Hematopoietic multipotent progenitor cell treated with erythropoietin and hydrocortisone succinate and interleukin-3 and kit ligand, for 17 days (in vitro differentiated cells): ENCODE results near the gene DNAJA4.

Source experiments
- DNase-seq: peaks from one replicate; pipeline ENCODE4 v3.0.0-alpha.2; 2015; ENCODE audit warnings: low spot score

DNAJA4 gene

GRCh38 chr15:78264304-78265136 is at the start of gene DNAJA4:
Gene DNAJA4, plus strand, starts transcription at chr15:78264562. Its CDS starts 202 bp downstream, at chr15:78264764.
- peak; percentile 62 for DNase-seq

DNA sequence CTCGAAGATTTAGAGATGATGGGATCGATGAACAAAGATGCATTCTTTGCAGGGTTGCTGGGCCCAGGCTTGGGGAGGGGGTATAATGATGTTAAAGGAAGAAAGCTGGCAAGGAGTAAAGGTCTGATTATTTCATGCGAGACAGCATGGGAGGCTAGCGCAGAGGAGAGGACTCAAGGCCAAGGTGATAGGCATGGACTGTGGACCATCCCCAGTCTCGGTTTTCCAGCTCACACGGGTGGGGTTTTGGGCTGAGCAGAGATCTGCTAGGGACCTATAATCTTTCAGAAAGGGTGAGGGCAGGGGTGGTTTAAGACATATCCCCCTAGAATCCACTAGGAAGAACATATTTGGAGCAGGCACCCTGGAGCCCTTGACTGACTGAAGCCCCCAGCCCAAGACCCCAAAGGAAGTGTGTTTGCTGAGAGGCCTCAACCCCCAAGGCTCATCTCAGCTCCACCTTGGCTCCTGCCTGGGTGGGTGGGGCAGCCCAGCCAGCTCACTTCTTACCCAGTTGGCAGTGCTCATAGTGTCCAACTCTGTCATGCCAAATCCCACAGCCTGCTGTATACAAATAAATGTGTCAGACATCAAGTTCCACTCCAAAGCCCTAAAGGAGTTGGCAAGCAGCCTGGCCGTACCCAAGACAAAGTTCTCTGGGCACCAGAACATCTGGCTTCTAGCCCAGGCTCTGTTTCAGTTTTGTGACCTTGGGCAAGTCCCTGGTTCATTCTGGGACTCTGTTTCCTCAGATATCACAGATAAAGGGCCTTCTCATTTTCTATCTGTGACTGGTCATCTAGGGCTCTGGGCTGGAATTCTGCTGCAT is 47.9 kb upstream of the DNAJA4 start:
- DNase-seq = no peak

GRCh38 chr15:78220713-78221112 is 43.6 kb upstream of the DNAJA4 start:
- DNase-seq = no peak

GRCh38 chr15:78222745-78223395 is 41.5 kb upstream of the DNAJA4 start:
- DNase-seq = no peak

DNA sequence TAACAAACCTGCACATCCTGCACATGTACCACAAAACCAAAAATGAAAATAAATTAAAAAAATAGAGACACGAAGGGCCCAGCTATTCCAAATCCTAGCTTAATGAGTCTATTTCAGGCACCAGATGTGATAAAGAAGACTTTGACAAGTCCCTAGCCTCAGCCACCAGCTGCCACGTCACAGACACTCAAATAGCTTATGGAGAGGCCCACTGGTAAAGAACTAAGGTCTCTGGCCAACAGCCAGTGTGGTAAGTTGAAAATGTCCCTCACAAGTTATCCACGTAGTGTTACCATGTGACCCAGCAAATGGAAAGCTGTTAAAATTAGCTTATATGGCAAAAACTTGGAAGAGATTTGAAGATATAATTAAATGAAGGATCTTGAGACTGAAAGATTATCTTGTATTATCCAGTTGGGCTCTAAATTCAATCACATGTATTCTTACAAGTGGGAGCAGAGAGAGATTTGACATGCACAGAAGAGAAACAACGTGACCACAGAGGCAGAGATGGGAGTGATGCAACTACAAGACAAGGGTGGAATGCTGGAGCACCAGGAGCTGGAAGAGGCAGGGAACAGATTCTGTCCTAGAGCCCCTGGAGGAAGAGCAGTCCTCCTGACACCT is 40.9 kb upstream of the DNAJA4 start:
- DNase-seq = no peak

DNA sequence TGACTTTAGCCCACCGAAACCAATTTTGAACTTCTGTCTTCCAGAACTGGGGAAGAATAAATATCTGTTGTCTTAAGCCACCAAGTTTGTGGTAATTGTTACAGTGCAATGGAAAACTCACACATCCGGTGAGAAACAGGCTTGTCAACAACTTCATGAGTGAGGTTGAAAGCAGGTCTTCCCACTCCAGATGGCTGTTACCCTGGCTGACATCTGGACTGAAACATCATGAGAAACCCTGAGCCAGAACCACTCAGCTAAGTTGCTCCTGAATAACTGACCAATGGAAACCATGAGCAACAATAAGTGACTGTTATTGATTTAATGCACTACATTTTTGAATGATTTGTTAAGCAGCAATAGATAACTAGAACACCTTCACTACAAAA is 40.3 kb upstream of the DNAJA4 start:
- no peak for DNase-seq

- DNase-seq = no peak
Measured at GRCh38 chr15:78225783-78226541, 38.4 kb upstream of the DNAJA4 start.

GRCh38 chr15:78228356-78228996 is 35.9 kb upstream of the DNAJA4 start:
- no peak for DNase-seq

DNA sequence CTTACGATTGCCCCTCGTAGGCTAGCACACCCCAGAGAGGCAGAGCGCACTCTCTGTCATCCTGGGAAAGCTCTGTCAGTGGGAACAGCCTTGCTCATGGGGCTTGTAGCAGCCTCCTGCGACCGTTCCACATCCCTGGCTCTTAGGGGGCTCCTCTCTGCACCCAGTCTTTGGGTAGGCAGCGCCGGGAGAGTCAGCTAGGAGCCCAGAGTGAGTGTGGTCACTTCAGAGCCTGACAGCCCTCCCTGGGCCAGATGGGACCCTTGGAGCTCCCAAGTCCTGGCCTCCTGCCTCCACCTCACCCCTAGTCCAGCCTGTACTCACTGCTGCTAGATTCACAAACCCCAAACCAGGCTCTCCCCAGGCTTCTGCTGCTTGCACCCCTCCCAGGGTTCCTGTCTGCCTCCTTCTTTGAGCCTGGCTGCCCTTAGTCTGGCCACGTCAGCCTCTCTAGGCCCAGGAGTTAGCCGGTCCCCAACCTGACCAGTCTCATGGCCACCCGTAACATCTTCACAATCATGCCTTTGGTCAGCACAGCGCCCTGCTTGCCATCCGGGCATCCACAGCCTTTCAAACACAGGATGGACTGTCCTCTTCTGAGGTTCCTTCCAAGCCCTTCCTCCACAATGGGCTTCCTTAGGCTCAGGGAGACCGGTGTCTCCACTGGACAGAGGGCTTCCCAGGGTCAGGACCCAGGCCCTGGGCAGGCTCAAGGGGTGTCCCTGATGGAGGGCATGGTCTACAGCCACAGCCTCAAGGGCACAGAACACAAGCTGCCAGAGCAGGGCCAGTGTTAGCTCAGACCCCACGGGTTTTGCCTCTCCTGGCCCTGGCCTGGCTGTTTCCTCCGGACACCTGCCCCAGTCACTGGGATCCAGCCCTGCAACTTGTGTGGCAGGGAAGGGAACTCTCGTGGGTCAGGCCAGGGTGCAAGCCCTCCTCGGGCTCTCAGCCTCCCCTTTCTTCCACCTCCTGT is 34.6 kb upstream of the DNAJA4 start:
- DNase-seq = no peak

GRCh38 chr15:78232951-78233350 is 31.4 kb upstream of the DNAJA4 start:
- no peak for DNase-seq

DNA sequence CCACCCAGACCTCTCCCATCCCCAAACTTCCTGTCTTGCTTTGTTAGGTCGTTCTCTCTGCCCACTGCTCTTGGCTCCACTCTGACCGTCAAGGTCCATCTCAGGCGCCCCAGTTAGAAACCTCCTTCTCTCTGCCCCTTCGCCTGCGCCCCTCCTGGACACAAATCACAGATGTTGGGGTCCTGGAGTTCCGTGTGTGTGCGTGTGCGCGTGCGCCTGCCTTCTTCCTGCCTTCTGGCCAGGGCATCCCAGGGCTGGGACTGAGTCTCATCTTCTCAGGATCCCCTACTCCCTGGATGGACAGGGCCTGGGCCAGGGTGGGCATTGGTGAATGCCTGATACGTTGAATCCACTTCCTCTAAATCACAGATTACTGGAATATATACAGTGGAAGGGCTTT is 30.9 kb upstream of the DNAJA4 start:
- DNase-seq = no peak

DNA sequence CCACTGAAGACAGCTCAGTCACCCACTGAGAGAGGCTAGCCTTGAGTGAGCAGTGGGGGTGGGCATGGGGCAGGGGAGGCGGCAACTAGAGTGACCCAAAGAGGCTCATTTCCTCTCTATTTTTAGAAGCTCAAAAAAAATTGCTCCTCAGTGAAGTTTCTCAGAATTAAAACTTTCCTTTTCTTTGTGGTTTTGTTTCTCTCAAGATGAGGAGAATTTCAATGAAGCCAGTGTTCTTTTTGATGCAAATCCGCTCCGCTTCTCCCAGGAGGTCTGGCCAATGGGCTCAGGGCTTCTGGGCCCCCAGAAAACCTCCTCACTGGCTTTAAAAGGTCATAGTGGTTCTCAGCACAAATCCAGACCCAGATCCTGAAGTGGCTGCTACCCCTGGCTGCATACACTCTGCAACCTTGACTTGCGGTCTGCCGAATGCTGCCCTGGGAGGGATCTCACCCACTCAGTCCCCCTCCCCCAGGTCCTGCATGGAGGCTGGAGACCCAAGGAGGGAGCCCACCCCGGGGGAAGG is 29.8 kb upstream of the DNAJA4 start, which contains the start of gene ACSBG1:
Gene ACSBG1 (minus strand): TSS at position 51 of the 526 bp plus-strand sequence. CDS start 64 bp downstream, outside the sequence.
- DNase-seq = no peak

DNA sequence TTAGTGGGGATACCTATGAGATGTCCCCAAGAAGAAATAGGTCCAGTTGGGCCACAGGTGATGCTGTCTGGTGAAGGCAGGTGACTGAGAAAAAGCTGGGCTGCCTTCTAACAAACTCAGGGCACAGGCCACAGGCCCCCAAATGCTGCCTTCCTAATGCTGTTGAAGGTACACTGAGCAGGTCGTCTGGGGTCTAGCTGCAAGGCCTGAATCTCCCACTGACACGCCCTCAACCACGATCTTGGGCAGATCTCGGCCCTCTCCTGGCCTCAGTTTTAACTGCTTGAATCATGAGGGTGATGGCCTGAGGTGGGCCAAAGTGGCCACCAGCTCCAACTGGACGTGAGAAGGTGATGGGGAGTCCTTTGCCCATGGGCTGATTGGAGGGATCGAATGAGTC is 27.9 kb upstream of the DNAJA4 start:
- DNase-seq = no peak

GRCh38 chr15:78237146-78237545 is 27.2 kb upstream of the DNAJA4 start:
- DNase-seq = no peak

DNA sequence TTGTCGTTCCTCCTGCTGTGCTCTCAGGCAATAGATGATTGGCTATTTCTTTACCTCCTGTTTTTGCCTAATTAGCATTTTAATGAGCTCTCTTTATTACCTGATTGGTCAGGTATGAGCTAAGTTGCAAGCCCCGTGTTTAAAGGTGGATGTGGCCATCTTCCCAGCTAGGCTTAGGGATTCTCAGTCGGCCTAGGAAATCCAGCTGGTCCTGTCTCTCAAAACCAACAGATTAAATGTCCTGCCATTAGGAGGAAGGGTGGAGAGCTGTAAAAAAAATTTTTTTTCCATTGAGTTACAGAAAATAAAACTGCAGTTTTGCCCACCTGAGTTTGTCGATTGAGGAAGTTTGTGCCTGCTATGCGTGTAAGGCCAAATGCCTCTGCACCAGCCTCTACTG is 24.6 kb upstream of the DNAJA4 start:
- DNase-seq = no peak

DNA sequence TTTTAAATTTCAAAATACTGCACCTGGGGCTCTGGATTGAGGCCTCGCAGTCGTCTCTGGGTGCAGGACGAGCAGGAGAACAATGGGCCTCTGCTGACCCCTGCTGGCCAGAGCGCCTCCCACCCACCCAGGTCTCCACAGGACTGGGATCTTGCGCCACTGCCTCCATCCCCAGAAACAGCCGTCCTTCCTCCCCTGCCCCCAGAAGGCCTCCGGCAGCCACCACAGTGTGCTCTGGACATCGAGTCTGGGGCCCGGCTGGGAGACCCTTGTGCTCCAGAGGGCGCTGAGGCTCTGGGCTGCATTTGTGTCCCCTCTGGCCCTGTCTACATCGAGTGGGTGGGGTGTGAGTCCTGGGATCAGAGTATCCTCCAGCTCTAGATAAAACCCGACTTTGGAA is 23.3 kb upstream of the DNAJA4 start:
- peak; percentile 78 for DNase-seq

DNA sequence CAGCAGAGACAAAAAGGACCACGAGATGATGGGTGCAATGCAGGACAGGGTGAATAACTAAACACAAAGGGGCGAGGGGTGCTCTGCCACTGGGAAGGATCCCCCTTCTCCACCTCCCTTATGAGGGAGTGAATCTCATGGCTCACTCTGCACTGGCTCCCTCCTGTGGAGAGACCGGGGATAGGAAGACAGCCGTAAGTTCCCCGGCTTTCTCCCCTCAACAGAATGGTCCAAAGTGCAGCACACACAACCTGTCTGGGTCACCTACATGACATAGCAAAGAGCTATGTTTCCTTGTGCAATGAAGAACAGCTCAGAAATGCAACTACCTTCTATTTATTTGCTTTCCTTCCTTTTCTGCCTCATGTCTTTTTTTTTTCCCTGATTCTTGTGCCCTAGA is 22.2 kb upstream of the DNAJA4 start:
- DNase-seq = peak; percentile 57

DNA sequence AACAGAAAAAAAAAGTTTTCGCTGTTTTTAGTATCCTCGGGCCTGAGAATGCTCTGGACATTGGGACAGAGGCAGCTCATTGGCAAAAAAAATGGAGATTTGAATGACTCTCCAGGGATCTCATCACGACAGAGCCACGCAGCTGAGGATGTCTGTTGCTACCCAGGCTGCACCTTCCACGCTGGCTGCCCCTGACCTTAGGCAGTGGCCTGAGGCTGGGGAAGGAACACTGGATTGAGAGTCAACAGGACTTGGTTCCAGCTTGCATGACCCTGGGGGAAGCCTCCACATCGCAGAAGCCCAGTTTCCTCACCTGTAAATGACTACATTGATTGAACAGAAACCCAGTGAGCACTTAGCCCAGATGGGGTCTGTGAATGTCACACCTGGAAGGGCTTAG is 21.3 kb upstream of the DNAJA4 start:
- DNase-seq = no peak

GRCh38 chr15:78243491-78243941 is 20.8 kb upstream of the DNAJA4 start:
- peak; percentile 33 for DNase-seq
